Hepatocyte (in vitro differentiated cells): Measurements from ENCODE around the gene CDH4. TPM values are rescaled to one million over a fixed set of nuclear protein-coding genes. Genes with fewer than 3 reads are reported as not detected.
"Not testable (repeated sequence)": the region's sequence is repeated elsewhere in the genome, so short reads cannot be mapped to it uniquely, and the experiment has no call there.

Source experiments
- DNase-seq: peaks from one replicate; pipeline ENCODE4 v3.0.0-alpha.2; 2016; ENCODE audit warnings: low spot score
- H2AFZ ChIP-seq: fragments of 200-600 bp; sonication (generic); 2 replicates; pipeline ENCODE4 v1.6.0; 2016; ENCODE audit warnings: antibody characterized with exemption, mild to moderate bottlenecking
- H3K27ac ChIP-seq: fragments of 200-600 bp; sonication (generic); 2 replicates; pipeline ENCODE4 v1.5.1; 2016; ENCODE audit warnings: mild to moderate bottlenecking
- H3K27me3 ChIP-seq: fragments of 200-600 bp; sonication (generic); 2 replicates; pipeline ENCODE4 v1.6.1; 2016
- H3K36me3 ChIP-seq: fragments of 200-600 bp; sonication (generic); replicated peaks from 2 replicates; pipeline ENCODE4 v1.5.1; 2016; ENCODE audit warnings: low read depth; ENCODE audit not compliant: insufficient read depth
- H3K4me1 ChIP-seq: fragments of 200-600 bp; sonication (generic); 2 replicates; pipeline ENCODE4 v1.5.1; 2016; ENCODE audit warnings: mild to moderate bottlenecking, moderate library complexity; ENCODE audit not compliant: insufficient read depth
- H3K4me2 ChIP-seq: fragments of 200-600 bp; sonication (generic); 2 replicates; pipeline ENCODE4 v1.6.0; 2016
- H3K4me3 ChIP-seq: fragments of 200-600 bp; sonication (generic); 2 replicates; pipeline ENCODE4 v1.5.1; 2016; ENCODE audit warnings: mild to moderate bottlenecking
- H3K79me2 ChIP-seq: fragments of 200-600 bp; sonication (generic); 2 replicates; pipeline ENCODE4 v1.6.0; 2017; ENCODE audit warnings: mild to moderate bottlenecking
- H3K9me2 ChIP-seq: fragments of 200-600 bp; sonication (generic); replicated peaks from 2 replicates; pipeline ENCODE4 v1.6.0; 2017; ENCODE audit warnings: mild to moderate bottlenecking; ENCODE audit not compliant: insufficient read depth
- H3K9me3 ChIP-seq: fragments of 200-600 bp; sonication (generic); 2 replicates; pipeline ENCODE4 v1.5.1; 2016; ENCODE audit warnings: low read depth, mild to moderate bottlenecking
- H4K20me1 ChIP-seq: fragments of 200-600 bp; sonication (generic); 2 replicates; pipeline ENCODE4 v1.6.0; 2016; ENCODE audit warnings: mild to moderate bottlenecking; ENCODE audit not compliant: insufficient read depth, poor library complexity, severe bottlenecking
- CTCF ChIP-seq: fragments of 200-600 bp; sonication (generic); IDR thresholded peaks from 2 replicates; pipeline ENCODE4 v1.5.1; 2016; ENCODE audit warnings: antibody characterized with exemption, mild to moderate bottlenecking; ENCODE audit not compliant: poor library complexity
- EZH2 ChIP-seq: fragments of 200-600 bp; sonication (generic); IDR thresholded peaks from 2 replicates; pipeline ENCODE4 v1.6.1; 2016; ENCODE audit warnings: antibody characterized with exemption, mild to moderate bottlenecking, borderline replicate concordance
- EZH2phosphoT487 ChIP-seq: fragments of 200-600 bp; sonication (generic); IDR thresholded peaks from one replicate; pipeline ENCODE4 v1.6.1; 2018; ENCODE audit warnings: antibody characterized with exemption, mild to moderate bottlenecking, low read depth, moderate library complexity; ENCODE audit not compliant: unreplicated experiment, severe bottlenecking
- WGBS: methylation state at CpG from one replicate; pipeline ENCODE4 v1.1.6; 2016; ENCODE audit warnings: low lambda C conversion rate; ENCODE audit errors: missing lambda C conversion rate; 5-methylcytosine and 5-hydroxymethylcytosine counted together
- polyA plus RNA-seq: library from polyadenylated mRNA; unstranded; fragments of >200 nt; fragmentation: Nextera tagmentation; extraction: Ambion mirVana; gene quantifications from 2 replicates; pipeline ENCODE4 v1.2.1, GENCODE V29; 2016
- total RNA-seq: library from RNA; depleted of rRNA; stranded (reverse); fragments of >200 nt; gene quantifications from 2 replicates; pipeline ENCODE4 v1.2.3, GENCODE V29; 2014

CDH4 gene
- total and polyA plus RNA-seq, 2 experiments from 2014 or later, result 0.53 to 0.73 TPM

DNA sequence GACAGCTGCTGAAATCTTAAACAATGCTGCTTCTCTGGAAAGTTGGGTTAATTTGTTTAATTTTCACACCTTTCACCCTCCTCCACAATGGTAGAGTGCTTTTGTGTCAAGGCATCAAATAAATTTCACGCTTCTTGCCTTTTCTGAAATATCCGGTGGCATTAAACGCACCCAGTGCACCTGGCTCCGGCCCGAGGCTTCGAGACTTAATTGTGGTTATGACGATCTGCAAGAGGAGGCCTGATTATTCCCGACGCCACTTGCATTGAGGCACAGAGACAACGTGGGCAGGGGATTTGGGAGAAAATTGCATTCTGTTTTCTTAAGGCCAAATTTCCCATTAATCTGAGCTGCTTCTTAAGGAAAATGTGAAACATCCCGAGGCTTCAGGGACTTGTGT, 152.2 kb downstream of the CDH4 start:
- no peak overlapping the region for H3K27ac ChIP-seq
- TF ChIP-seq EZH2, result no peak
- TF ChIP-seq EZH2phosphoT487, result no peak
- TF ChIP-seq CTCF, result no peak
- 90% methylated on average over 11 of the region's 11 CpGs for whole genome bisulfite sequencing
- no peaks in the 10 kb centered on the region for H3K9me2 ChIP-seq
- no peak overlapping the region for H3K4me2 ChIP-seq
- H3K36me3 ChIP-seq, result no peaks in the 10 kb centered on the region
- no peak for DNase-seq
- no peaks in the 10 kb centered on the region for H3K9me3 ChIP-seq
- H3K79me2 ChIP-seq, result no peaks in the 10 kb centered on the region
- no peaks in the 10 kb centered on the region for H3K27me3 ChIP-seq
- no peak overlapping the region for H3K4me3 ChIP-seq
- H4K20me1 ChIP-seq, result no peaks in the 10 kb centered on the region
- no peaks in the 10 kb centered on the region for H3K4me1 ChIP-seq
- no peak overlapping the region for H2AFZ ChIP-seq

DNA sequence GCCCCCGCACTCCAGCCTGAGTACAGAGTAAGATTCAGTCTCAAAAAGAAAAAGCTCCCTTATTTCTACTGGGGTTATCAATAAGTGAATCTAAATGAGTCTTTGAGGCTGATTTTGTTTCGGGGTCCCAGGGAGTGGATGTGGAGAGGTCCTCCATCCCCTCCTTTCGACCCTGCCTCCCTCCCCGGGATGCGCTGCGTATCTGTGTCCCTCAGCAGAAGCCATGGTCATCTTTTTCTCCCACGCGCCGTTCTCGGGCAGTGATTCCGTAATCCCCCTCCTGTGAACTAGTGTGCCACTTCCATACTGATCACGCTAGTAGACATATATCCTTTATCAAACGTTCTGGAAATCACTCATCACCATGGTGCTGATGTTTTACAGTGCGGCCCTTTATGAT, 152.9 kb downstream of the CDH4 start:
- no peaks in the 10 kb centered on the region for H3K79me2 ChIP-seq
- DNase-seq, result no peak
- H3K27ac ChIP-seq, result no peak overlapping the region
- no peaks in the 10 kb centered on the region for H4K20me1 ChIP-seq
- H3K4me1 ChIP-seq, result no peaks in the 10 kb centered on the region
- 94% methylated on average over 14 of the region's 14 CpGs for WGBS
- H3K9me3 ChIP-seq, result no peaks in the 10 kb centered on the region
- H3K36me3 ChIP-seq, result no peaks in the 10 kb centered on the region
- TF ChIP-seq EZH2phosphoT487 (no peak), CTCF (no peak), EZH2 (no peak)
- no peak overlapping the region for H3K4me2 ChIP-seq
- no peaks in the 10 kb centered on the region for H3K9me2 ChIP-seq
- no peak overlapping the region for H2AFZ ChIP-seq
- no peaks in the 10 kb centered on the region for H3K27me3 ChIP-seq
- no peak overlapping the region for H3K4me3 ChIP-seq

- not testable (repeated sequence) for H3K9me3 ChIP-seq, H2AFZ ChIP-seq, H3K27me3 ChIP-seq, H3K4me2 ChIP-seq, H3K36me3 ChIP-seq, H3K79me2 ChIP-seq, H3K4me1 ChIP-seq, H4K20me1 ChIP-seq, H3K9me2 ChIP-seq, H3K27ac ChIP-seq, H3K4me3 ChIP-seq, DNase-seq
- 98% methylated on average over 7 of the region's 8 CpGs for WGBS
Measured at GRCh38 chr20:61406773-61407172, 154.7 kb downstream of the CDH4 start.

GRCh38 chr20:61407561-61407960, 155.5 kb downstream of the CDH4 start:
- Histone ChIP-seq H4K20me1 (no peaks in the 10 kb centered on the region), H3K4me3 (no peak overlapping the region), H3K79me2 (no peaks in the 10 kb centered on the region), H3K36me3 (no peaks in the 10 kb centered on the region), H3K4me1 (no peaks in the 10 kb centered on the region), H3K4me2 (no peak overlapping the region), H3K9me2 (no peaks in the 10 kb centered on the region), H3K9me3 (no peaks in the 10 kb centered on the region), H3K27ac (no peak overlapping the region), H2AFZ (no peak overlapping the region), H3K27me3 (no peaks in the 10 kb centered on the region)
- WGBS, result 85% methylated on average over 6 of the region's 6 CpGs
- no peak for TF ChIP-seq EZH2
- TF ChIP-seq CTCF, result no peak
- no peak for TF ChIP-seq EZH2phosphoT487
- DNase-seq, result no peak
